NCI-H748 (cell line): ENCODE measurements around the gene CACNA1I.

Experiments
- DNase-seq: peaks from one replicate; lab custom pipeline; 2025; ENCODE audit not compliant: unreplicated experiment; lab: John Stamatoyannopoulos, UW

The CACNA1I gene

GRCh38 chr22:39664485-39665200 is 94.1 kb downstream of the CACNA1I start:
- DNase-seq = no peak

- DNase-seq = no peak
Observed at GRCh38 chr22:39665229-39665628, 94.7 kb downstream of the CACNA1I start.

GRCh38 chr22:39665661-39666431 is 95.3 kb downstream of the CACNA1I start:
- no peak for DNase-seq

GRCh38 chr22:39666495-39666894 is 95.9 kb downstream of the CACNA1I start:
- no peak for DNase-seq

GRCh38 chr22:39666926-39667325 is 96.4 kb downstream of the CACNA1I start:
- no peak for DNase-seq

- no peak for DNase-seq
Observed at GRCh38 chr22:39669432-39669831, 98.9 kb downstream of the CACNA1I start.

DNA sequence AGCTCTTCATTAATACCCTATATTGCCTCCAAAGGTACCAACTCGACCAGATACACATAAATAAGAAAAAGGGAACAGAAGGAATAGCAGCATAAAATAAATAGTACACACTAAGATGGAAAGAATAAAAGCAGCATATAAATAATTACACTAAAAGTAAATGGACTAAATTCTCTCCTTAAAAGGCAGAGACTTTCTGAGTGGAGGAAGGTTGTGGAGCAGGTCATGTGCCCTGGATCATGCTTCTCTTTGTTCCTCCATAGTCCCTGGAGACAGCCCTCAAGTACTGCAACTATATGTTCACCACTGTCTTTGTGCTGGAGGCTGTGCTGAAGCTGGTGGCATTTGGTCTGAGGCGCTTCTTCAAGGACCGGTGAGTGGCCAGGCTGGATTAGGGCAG is 101.4 kb downstream of the CACNA1I start:
- DNase-seq = no peak

GRCh38 chr22:39674536-39674935 is 104.0 kb downstream of the CACNA1I start:
- no peak for DNase-seq

- no peak for DNase-seq
Observed at GRCh38 chr22:39675947-39676346, 105.4 kb downstream of the CACNA1I start.

DNA sequence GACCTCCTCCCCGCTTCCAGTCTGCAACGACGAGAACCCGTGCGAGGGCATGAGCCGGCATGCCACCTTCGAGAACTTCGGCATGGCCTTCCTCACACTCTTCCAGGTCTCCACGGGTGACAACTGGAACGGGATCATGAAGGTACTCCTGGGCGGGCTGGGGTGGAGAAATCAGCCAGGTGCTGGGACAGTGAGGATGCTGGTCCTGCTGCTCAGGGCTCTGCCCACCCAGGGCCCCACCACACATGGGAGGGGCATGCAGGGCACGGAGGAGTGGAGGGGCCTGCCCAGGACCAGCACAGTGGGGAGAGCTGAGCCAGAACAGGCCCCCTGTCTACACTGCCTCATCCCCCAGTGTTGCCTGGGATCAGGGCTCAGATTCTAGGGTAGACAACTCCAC is 107.4 kb downstream of the CACNA1I start:
- DNase-seq = no peak

GRCh38 chr22:39678862-39679490 is 108.4 kb downstream of the CACNA1I start:
- DNase-seq = no peak

DNA sequence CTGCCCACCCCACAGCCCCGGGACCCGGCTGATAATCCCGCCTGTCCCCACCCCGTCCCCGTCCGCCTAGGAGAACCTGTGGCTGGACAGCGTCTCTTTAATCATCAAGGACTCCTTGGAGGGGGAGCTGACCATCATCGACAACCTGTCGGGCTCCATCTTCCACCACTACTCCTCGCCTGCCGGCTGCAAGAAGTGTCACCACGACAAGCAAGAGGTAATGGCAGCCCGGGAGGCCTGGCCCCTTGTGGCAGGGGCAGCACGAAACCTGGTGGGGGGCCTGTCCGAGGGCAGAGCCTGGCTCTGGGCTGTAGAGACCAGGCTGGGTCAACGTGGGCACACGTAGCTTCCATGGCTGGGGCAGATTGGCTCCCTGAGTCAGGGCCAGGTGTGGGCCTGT is 109.1 kb downstream of the CACNA1I start:
- no peak for DNase-seq

- no peak for DNase-seq
Observed at GRCh38 chr22:39680486-39680885, 109.9 kb downstream of the CACNA1I start.

DNA sequence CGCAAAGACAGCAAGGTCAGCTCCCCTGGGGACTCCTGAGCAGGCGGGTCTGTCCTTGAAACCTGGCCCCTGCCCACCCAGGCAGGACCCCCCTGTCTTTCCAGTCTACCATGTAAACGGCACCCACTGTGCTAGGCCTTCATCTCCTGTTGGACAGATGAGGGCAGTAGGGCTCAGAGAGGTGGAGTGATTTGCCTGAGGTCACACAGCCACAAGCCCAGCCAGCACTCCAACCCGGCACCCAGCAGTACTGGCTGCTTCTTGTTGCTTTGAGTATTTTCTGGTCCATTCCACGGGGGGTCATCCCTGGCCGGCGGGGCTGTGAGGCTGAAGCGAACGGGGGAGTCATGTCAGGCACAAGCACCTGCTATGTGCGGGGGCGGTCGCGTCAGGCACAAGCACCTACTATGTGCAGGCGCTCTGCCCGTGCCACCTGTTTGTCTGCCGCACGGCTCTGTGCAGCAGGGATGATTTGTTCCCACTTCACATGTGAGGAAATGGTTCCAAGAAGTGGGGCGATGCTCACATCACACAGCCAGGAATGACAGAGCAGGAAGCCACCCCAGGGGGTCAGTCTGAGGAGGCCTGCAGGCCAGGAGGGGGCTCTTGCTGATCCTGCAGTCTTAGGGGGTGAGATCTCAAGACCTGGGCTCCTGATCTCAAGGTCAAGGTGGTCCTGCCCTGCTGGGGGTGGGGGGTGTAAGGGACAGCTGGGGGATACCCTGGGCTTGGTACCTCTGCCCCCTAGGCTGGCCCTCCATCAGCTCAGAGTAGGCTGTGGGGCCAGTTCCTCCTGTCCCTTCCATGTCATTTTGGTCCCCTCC is 110.7 kb downstream of the CACNA1I start:
- no peak for DNase-seq

GRCh38 chr22:39682994-39683393 is 112.4 kb downstream of the CACNA1I start:
- no peak for DNase-seq

GRCh38 chr22:39683639-39684038 is 113.1 kb downstream of the CACNA1I start:
- no peak for DNase-seq

- no peak for DNase-seq
Observed at GRCh38 chr22:39684702-39685281, 114.2 kb downstream of the CACNA1I start.

GRCh38 chr22:39685336-39686177 is 115.0 kb downstream of the CACNA1I start:
- DNase-seq = no peak

DNA sequence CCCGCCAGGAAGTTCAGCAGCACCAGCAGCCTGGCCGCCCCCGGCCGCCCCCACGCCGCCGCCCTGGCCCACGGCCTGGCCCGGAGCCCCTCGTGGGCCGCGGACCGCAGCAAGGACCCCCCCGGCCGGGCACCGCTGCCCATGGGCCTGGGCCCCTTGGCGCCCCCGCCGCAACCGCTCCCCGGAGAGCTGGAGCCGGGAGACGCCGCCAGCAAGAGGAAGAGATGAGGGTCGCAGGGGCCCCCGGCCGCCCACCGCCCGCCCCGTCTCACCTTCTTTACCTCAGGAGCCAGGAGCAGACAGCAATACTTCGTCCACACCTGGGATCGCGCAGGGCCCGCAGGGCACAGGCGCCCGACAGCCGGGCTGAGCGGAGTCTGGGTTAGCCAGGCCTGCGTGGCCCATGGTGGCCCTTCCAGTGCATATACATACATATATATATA is 115.6 kb downstream of the CACNA1I start:
- no peak for DNase-seq
